Mucosa of stomach (tissue), 1 donor: ENCODE data around the gene PHTF1.

Experiments used
- H3K27me3 ChIP-seq: one replicate; pipeline ENCODE4 v1.7.0; 2013; ENCODE audit warnings: mild to moderate bottlenecking, low read length; ENCODE audit not compliant: control insufficient read depth, insufficient read depth
- H3K36me3 ChIP-seq: one replicate; pipeline ENCODE4 v1.7.0; 2013; ENCODE audit warnings: low read length; ENCODE audit not compliant: control insufficient read depth, insufficient read depth
- H3K4me1 ChIP-seq: one replicate; pipeline ENCODE4 v1.7.0; 2013; ENCODE audit warnings: mild to moderate bottlenecking, low read length; ENCODE audit not compliant: control insufficient read depth, insufficient read depth
- H3K4me3 ChIP-seq: one replicate; pipeline ENCODE4 v1.7.0; 2013; ENCODE audit warnings: low read length
- H3K9ac ChIP-seq: one replicate; pipeline ENCODE4 v1.7.0; 2013; ENCODE audit warnings: mild to moderate bottlenecking, low read length, moderate library complexity
- H3K9me3 ChIP-seq: one replicate; pipeline ENCODE4 v1.7.0; 2013; ENCODE audit warnings: mild to moderate bottlenecking, low read length, moderate library complexity; ENCODE audit not compliant: control insufficient read depth
- donor health status: Pancreatic carcinoma.

PHTF1 gene

DNA sequence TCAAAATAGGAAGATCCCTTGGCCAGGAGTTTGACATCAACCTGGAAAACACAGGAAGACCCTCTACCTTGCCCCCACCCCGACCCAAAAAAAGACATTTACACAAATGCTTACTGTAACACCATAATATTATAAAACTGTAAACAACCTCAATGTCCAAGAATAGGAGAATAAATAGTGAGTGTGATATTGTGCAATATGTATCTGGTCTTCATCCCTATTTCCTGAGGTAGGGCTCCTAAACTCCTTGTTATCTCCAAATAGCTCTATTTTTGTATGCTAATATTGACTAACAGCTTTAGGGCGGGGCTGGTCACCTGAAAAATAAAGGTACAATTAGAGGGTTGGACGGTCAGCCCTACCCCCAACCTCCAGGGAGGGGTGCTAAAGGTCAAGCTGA, 29.5 kb upstream of the PHTF1 start:
- H3K9me3 ChIP-seq, result no peaks in the 10 kb centered on the region
- no peak overlapping the region for H3K4me3 ChIP-seq
- peaks cover 19% of the 10 kb centered on the region for H3K4me1 ChIP-seq
- H3K27me3 ChIP-seq, result no peaks in the 10 kb centered on the region
- H3K36me3 ChIP-seq, result no peaks in the 10 kb centered on the region
- no peak overlapping the region for H3K9ac ChIP-seq

DNA sequence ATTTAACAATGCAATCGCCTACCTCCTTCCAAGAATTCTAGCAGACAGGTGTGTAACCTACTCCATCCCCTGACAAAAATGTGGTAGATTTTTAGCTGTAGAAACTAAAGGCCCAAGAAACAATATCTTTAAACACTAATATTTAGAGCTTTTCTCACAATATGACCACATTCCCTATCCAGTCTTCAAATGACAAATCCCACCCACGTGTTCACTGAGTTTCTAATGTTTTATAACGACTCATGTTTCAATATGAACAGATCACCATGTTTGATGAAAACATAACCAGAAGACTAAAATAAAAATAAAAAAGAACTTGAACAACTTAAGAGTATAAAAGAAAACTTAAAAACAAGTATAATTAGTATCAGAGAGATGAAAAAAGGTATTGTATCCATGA, 28.4 kb upstream of the PHTF1 start:
- Histone ChIP-seq H3K4me1 (peaks cover 27% of the 10 kb centered on the region), H3K4me3 (no peak overlapping the region)

DNA sequence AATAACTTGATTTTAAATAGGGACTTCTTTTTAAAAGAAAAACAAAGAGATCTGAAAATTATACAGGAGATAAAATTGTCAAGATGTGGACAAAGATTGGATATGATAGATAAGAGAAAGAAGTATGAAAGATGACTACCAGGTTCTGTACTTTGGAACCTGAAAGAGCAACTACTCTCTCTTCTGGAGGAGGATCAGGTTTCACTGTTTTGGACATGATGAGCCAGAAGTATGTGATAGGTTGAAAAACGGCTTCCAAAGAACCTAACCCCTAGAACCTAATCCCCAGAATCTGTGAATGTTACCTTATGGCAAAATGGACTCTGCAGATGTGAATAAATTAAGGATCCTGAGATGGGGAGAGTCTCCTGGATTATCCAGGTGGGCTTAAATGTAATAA, 26.8 kb upstream of the PHTF1 start:
- H3K36me3 ChIP-seq, result no peaks in the 10 kb centered on the region
- peaks cover 27% of the 10 kb centered on the region for H3K4me1 ChIP-seq
- no peaks in the 10 kb centered on the region for H3K9me3 ChIP-seq

More for the DNA sequence above, 28.4 kb upstream of the PHTF1 start:
- Histone ChIP-seq H3K27me3 (no peaks in the 10 kb centered on the region), H3K36me3 (no peaks in the 10 kb centered on the region), H3K9me3 (no peaks in the 10 kb centered on the region), H3K9ac (no peak overlapping the region)

GRCh38 chr1:113784104-113784779, 25.0 kb upstream of the PHTF1 start:
- no peaks in the 10 kb centered on the region for H3K27me3 ChIP-seq
- H3K36me3 ChIP-seq, result no peaks in the 10 kb centered on the region
- H3K9ac ChIP-seq, result no peak overlapping the region
- H3K4me3 ChIP-seq, result no peak overlapping the region
- peaks cover 26% of the 10 kb centered on the region for H3K4me1 ChIP-seq
- no peaks in the 10 kb centered on the region for H3K9me3 ChIP-seq

More for the DNA sequence above, 26.8 kb upstream of the PHTF1 start:
- Histone ChIP-seq H3K9ac (no peak overlapping the region), H3K27me3 (no peaks in the 10 kb centered on the region), H3K4me3 (no peak overlapping the region)

GRCh38 chr1:113783254-113784103, 24.2 kb upstream of the PHTF1 start:
- Histone ChIP-seq H3K27me3 (no peaks in the 10 kb centered on the region), H3K4me1 (peaks cover 19% of the 10 kb centered on the region), H3K9ac (no peak overlapping the region), H3K9me3 (no peaks in the 10 kb centered on the region), H3K36me3 (no peaks in the 10 kb centered on the region), H3K4me3 (no peak overlapping the region)

DNA sequence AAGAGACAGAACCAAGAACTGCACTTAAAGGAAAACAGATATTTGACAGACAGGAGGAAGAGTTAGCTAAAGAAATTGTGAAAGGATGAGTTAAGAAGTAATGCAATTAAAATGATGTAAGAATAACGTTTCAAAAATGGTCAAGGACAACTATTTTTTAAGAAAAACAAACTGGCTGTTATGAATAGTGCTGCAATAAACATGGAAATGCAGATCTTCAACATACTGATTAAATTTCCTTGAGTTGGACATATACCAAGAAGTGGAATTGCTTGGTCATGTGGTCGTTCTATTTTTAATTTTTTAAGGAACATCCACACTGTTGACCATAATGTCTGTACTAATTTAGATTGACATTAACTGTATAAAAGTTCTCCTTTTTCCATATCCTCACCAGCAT, 23.1 kb upstream of the PHTF1 start:
- Histone ChIP-seq H3K9ac (no peak overlapping the region), H3K36me3 (no peaks in the 10 kb centered on the region), H3K4me1 (peaks cover 17% of the 10 kb centered on the region), H3K4me3 (no peak overlapping the region), H3K9me3 (no peaks in the 10 kb centered on the region), H3K27me3 (no peaks in the 10 kb centered on the region)

GRCh38 chr1:113780374-113781146, 21.3 kb upstream of the PHTF1 start:
- Histone ChIP-seq H3K4me1 (peaks cover 12% of the 10 kb centered on the region), H3K9ac (no peak overlapping the region)

DNA sequence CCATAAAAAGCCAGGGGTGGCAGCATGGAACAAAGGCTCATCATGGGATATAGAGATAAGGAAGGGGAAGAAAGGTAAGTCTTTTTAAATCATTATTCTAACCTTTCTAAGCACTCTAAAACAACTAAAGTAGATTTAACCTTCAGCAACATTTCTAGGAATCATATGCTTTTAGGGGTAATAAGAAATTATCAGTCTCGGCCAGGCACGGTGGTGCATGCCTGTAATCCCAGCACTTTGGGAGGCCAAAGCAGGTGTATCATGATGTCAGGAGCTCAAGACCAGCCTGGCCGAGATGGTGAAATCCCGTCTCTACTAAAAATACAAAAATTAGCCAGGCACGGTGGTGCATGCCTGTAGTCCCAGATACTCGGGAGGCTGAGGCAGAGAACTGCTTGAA, 20.3 kb upstream of the PHTF1 start:
- H3K9ac ChIP-seq, result no peak overlapping the region
- peaks cover 11% of the 10 kb centered on the region for H3K4me1 ChIP-seq

More at GRCh38 chr1:113780374-113781146, 21.3 kb upstream of the PHTF1 start:
- Histone ChIP-seq H3K4me3 (no peak overlapping the region), H3K36me3 (no peaks in the 10 kb centered on the region), H3K9me3 (no peaks in the 10 kb centered on the region), H3K27me3 (no peaks in the 10 kb centered on the region)

GRCh38 chr1:113777561-113777960, 18.3 kb upstream of the PHTF1 start:
- Histone ChIP-seq H3K36me3 (no peaks in the 10 kb centered on the region), H3K9ac (no peak overlapping the region), H3K4me3 (no peak overlapping the region), H3K27me3 (no peaks in the 10 kb centered on the region), H3K4me1 (no peaks in the 10 kb centered on the region), H3K9me3 (no peaks in the 10 kb centered on the region)

More for the DNA sequence above, 20.3 kb upstream of the PHTF1 start:
- no peaks in the 10 kb centered on the region for H3K9me3 ChIP-seq
- H3K4me3 ChIP-seq, result no peak overlapping the region
- no peaks in the 10 kb centered on the region for H3K27me3 ChIP-seq
- no peaks in the 10 kb centered on the region for H3K36me3 ChIP-seq

DNA sequence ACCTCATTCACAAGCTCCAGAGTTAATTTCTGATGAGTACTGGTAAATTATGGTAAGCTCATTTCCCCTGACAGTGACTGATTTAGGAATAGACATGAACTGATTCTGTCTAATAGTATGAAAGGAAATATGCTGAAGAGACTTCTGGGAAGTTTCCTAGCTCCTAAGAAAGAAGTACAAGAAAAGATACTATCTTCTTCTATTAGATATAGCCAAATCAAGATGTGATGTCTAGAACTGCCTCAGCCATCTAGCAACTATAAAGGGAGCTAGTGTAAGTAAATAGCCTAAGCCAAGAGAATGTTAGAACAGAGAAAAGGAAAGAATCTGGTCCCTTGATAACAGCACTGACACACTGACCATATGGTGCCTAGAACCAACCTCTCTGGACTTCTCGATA, 10.7 kb upstream of the PHTF1 start:
- no peaks in the 10 kb centered on the region for H3K36me3 ChIP-seq
- H3K9ac ChIP-seq, result no peak overlapping the region
- no peaks in the 10 kb centered on the region for H3K9me3 ChIP-seq
- no peak overlapping the region for H3K4me3 ChIP-seq
- no peaks in the 10 kb centered on the region for H3K27me3 ChIP-seq
- H3K4me1 ChIP-seq, result no peaks in the 10 kb centered on the region

GRCh38 chr1:113769601-113769970, 10.3 kb upstream of the PHTF1 start:
- Histone ChIP-seq H3K4me1 (no peaks in the 10 kb centered on the region), H3K9me3 (no peaks in the 10 kb centered on the region), H3K9ac (no peak overlapping the region), H3K27me3 (no peaks in the 10 kb centered on the region), H3K4me3 (no peak overlapping the region), H3K36me3 (no peaks in the 10 kb centered on the region)
